Mucosa of descending colon (tissue), 3 donors: ENCODE measurements around the gene INPP5A. TPM values are rescaled to one million over a fixed set of nuclear protein-coding genes. Genes with fewer than 3 reads are reported as not detected.
"Not testable (repeated sequence)": the region's sequence is repeated elsewhere in the genome, so short reads cannot be mapped to it uniquely, and the experiment has no call there.

Experiments
- ATAC-seq: fragments of 200-7000 bp; cut with Tn5 transposase; one replicate; pipeline ENCODE4 v1.9.1; 2020; ENCODE audit warnings: mild to moderate bottlenecking, moderate library complexity
- DNase-seq, 3 donors: peaks; one replicate each; pipeline ENCODE4 v3.0.0-alpha.2; 2020
- H3K36me3 ChIP-seq: fragments of 200-600 bp; one replicate; pipeline ENCODE4 v1.8.0; 2021; ENCODE audit warnings: low read depth, mild to moderate bottlenecking
- H3K4me1 ChIP-seq: fragments of 200-600 bp; one replicate; pipeline ENCODE4 v1.8.0; 2021; ENCODE audit warnings: low read depth, mild to moderate bottlenecking
- H3K4me3 ChIP-seq: fragments of 200-600 bp; one replicate; pipeline ENCODE4 v1.8.0; 2021; ENCODE audit warnings: mild to moderate bottlenecking
- H3K9me3 ChIP-seq: fragments of 200-600 bp; one replicate; pipeline ENCODE4 v1.8.0; 2021; ENCODE audit warnings: mild to moderate bottlenecking
- intact Hi-C, 2 donors: fragments of 100-400 bp; cut with DNase I in 1 of 2; cut with micrococcal nuclease in 1 of 2; formaldehyde crosslinking; loops; one replicate each; pipeline versions ENCODE4 v1.11.0 to v1.11.1; 2022; cut with DNase I, micrococcal nuclease
- long read RNA-seq, 2 donors: library from polyadenylated mRNA; unstranded; transcript quantifications; one replicate each; pipeline ENCODE4 v2.0.0, GENCODE V29; 2019 to 2021
- total RNA-seq, 3 donors: library from RNA; stranded (reverse); fragmentation: NEBNext Ultra II Directional in 2 of 3; extraction: Animal tissue kit (Norgen Biotek cat#: 25700) in 2 of 3; gene quantifications; one replicate each; pipeline versions ENCODE4 v1.2.1 to v1.2.4, GENCODE V29; 2021 to 2023
- TF ChIP-seq, protein P1 (sequence below): fragments of 200-600 bp; IDR thresholded peaks from one replicate; pipeline ENCODE4 v1.8.0; 2022; ENCODE audit warnings: antibody characterized with exemption, mild to moderate bottlenecking
- donor health status: DM: no; HTN: no; CAD: no; lungs with moderate emphysema.
- donor health status: DM: no; HTN: no; CAD: no.
- donor health status: DM: no; HTN: yes; CAD: no.

Gene INPP5A, protein sequence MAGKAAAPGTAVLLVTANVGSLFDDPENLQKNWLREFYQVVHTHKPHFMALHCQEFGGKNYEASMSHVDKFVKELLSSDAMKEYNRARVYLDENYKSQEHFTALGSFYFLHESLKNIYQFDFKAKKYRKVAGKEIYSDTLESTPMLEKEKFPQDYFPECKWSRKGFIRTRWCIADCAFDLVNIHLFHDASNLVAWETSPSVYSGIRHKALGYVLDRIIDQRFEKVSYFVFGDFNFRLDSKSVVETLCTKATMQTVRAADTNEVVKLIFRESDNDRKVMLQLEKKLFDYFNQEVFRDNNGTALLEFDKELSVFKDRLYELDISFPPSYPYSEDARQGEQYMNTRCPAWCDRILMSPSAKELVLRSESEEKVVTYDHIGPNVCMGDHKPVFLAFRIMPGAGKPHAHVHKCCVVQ
- total RNA-seq: 10 to 100 TPM; 31.7 to 92.8 (median 32.0) TPM
- long read RNA-seq, donor 1, transcript INPP5A-203 (16 exons, 2,967 nt): major isoform, 78 of 127 reads
- long read RNA-seq, donor 1, partial matches to known transcripts: 28 of 127 reads
- long read RNA-seq, donor 1, other reads (novel, unspliced or antisense): 21 of 127 reads
- long read RNA-seq, donor 2, partial matches to known transcripts: 0 of 2 reads
- long read RNA-seq, donor 2, other reads (novel, unspliced or antisense): 2 of 2 reads

DNA sequence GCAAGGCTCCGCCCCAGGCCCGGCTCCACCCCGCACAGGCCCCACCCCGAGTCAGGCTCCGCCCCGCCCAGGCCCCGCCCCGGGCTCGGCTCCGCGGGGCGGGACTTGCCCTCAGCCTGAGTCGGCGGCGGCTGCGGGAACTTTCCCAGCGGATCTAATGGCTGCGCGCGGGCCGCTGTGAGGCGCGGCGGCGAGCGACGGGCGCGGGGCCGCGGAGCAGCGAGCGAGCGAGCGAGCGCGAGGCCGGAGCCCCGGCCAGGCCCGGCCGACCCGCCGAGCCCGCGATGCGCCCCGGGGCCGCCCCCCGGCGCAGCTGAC is at the start of gene INPP5A:
Gene INPP5A, plus strand, starts transcription at position 104 of the 318 bp plus-strand sequence. CDS start 310 bp downstream, outside the sequence.
- Histone ChIP-seq H3K4me3 (peak within 1 kb of the TSS; percentile 38), H3K9me3 (no peaks in the 10 kb centered on the region), H3K4me1 (peaks cover 31% of the 10 kb centered on the region), H3K36me3 (no peaks in the 10 kb centered on the region)
- no peak for DNase-seq
- intact Hi-C loops: loop anchor here in 1 of 2 donors (10.0 kb wide), 3 partner anchors 57 to 153 kb away; no protein-coding TSS in a partner anchor
- no peak for ATAC-seq
- TF ChIP-seq, protein P1, sequence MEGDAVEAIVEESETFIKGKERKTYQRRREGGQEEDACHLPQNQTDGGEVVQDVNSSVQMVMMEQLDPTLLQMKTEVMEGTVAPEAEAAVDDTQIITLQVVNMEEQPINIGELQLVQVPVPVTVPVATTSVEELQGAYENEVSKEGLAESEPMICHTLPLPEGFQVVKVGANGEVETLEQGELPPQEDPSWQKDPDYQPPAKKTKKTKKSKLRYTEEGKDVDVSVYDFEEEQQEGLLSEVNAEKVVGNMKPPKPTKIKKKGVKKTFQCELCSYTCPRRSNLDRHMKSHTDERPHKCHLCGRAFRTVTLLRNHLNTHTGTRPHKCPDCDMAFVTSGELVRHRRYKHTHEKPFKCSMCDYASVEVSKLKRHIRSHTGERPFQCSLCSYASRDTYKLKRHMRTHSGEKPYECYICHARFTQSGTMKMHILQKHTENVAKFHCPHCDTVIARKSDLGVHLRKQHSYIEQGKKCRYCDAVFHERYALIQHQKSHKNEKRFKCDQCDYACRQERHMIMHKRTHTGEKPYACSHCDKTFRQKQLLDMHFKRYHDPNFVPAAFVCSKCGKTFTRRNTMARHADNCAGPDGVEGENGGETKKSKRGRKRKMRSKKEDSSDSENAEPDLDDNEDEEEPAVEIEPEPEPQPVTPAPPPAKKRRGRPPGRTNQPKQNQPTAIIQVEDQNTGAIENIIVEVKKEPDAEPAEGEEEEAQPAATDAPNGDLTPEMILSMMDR: no peak

DNA sequence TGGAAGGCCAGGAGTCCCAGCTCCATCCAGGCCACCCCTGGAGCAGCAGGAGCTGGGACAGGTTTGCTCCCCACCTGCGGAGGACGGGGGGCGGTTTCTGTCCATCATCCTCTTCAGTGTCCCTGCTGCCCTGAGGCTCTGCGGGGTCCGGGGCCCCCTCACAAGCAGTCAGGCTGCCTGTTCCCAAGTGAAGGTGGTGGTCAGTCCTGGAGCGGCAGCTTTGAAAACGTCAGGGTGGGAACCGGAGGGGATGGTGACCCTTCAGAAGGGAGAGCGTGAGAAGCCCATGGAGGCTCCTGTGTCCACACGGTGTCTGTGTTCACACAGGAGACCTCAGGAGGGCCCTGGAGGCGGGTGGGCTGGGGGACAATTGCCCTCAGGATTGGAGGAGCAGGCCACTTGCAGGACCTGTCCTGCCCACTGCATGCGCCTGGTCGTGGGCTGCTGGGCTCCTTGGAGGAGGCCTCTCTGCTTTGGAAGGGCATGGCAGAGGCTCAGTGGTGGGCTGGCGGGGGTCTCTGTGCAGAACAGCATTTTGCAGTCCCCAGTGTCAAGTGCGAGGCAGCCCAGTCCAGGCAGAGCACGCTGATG is 49.3 kb upstream of the INPP5A start:
- no peak for DNase-seq
- Histone ChIP-seq H3K4me1 (no peaks in the 10 kb centered on the region), H3K9me3 (no peaks in the 10 kb centered on the region), H3K36me3 (no peaks in the 10 kb centered on the region), H3K4me3 (no peak overlapping the region)
- intact Hi-C loops: no loop called here
- no peak for ATAC-seq
- TF ChIP-seq, protein P1: no peak

DNA sequence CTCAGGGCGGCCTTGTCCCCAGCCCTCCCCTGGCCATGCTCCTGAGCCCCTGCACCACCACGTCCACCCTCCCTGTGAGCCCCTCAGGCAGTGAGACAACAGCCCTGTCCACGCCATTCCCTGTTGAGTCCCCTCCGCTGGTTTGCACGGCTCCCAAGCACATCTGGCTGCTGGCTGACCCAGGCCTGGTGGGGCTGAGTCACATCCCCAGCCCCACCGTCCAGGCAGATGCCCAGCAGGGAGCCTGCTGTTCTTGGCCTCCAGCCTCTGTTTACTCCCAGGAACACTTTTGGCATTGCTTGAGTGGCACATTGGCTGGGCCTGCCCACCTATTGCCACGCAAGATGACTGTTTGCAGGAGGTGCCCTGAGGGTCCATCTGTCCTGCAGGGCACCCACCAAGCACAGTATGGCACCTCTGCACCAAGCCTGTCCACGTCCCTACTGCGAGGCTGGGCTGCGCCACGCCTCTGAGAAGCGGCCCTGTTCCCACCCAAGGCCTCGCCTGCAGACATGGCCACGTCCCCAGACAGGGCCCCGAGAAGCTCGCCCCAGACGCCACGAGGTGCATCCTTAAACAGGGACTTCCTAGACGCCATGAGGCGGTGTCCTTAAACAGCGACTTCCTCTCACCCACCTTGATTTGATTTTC is 48.4 kb upstream of the INPP5A start:
- intact Hi-C loops: no loop called here
- TF ChIP-seq, protein P1: no peak
- no peak for DNase-seq
- Histone ChIP-seq H3K4me3 (no peak overlapping the region), H3K36me3 (no peaks in the 10 kb centered on the region), H3K4me1 (no peaks in the 10 kb centered on the region), H3K9me3 (no peaks in the 10 kb centered on the region)
- ATAC-seq: no peak

DNA sequence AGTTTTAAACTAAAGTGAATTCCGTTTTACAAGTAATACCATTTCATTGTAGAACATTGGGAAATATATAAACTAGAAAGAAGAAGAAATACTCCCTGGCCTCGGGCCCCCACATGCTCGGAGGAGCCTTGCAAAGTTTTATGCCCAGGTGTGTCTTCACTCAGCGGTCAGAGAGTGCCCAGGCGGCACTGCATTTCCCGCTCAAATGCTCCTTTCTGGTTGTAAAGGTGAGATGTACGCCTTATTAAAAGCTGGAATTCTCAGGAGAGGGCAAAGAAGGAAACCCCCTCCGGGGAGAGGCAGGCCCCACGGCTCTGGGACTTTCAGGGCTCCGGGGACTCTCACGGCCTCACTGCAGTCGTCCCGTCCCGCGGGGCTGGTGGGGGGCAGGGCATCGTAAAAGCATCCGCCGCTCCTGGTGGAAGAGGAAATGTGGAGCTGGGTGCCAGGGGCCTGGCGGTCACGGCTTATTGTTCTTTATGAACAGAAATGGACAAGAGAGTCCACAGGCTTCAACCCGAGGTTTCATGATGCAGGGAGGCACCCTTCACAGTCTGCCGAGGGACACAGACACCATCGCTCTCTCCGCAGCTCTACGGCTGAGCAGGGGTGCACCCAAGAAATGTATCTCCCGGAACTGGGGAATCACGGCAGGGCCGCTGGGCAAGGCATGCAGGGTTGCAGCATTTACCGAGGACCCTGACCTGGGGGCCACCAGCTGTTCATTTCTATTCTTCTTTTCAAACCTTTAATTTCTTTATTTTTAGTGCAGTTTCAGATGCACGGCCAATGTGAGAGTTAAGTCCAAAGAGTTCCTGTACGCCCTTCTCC is 47.7 kb upstream of the INPP5A start:
- H3K4me1 ChIP-seq: no peaks in the 10 kb centered on the region
- ATAC-seq (no peak), DNase-seq (no peak)
- H3K36me3 ChIP-seq: no peaks in the 10 kb centered on the region
- intact Hi-C loops: no loop called here
- H3K9me3 ChIP-seq: no peaks in the 10 kb centered on the region
- no peak overlapping the region for H3K4me3 ChIP-seq
- TF ChIP-seq, protein P1: no peak

DNA sequence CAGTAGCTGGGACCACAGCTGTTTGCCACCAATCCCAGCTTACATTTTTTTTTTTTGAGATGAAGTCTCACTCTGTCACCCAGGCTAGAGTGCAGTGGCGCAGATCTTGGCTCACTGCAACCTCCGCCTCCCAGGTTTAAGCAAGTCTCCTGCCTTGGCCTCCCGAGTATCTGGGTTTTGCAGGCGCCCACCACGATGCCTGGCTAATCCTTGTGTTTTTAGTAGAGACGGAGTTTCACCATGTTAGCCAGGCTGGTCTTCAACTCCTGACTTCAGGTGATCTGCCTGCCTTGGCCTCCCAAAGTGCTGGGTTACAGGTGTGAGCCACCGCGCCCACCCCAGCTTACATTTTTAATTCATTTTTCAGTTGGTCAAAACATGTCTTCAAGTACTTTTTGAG is 46.1 kb upstream of the INPP5A start:
- intact Hi-C loops, DNase-seq, H3K9me3 ChIP-seq, ATAC-seq, H3K36me3 ChIP-seq, H3K4me1 ChIP-seq, H3K4me3 ChIP-seq: not testable (repeated sequence)
